Mucosa of descending colon (tissue), 3 donors: ENCODE results near the gene COPS6. TPM values are rescaled to one million over a fixed set of nuclear protein-coding genes. Genes with fewer than 3 reads are reported as not detected.

Experiments
- ATAC-seq: fragments of 200-7000 bp; cut with Tn5 transposase; one replicate; pipeline ENCODE4 v1.9.1; 2020; ENCODE audit warnings: mild to moderate bottlenecking, moderate library complexity
- DNase-seq, 3 donors: peaks; one replicate each; pipeline ENCODE4 v3.0.0-alpha.2; 2020
- H3K36me3 ChIP-seq: fragments of 200-600 bp; one replicate; pipeline ENCODE4 v1.8.0; 2021; ENCODE audit warnings: low read depth, mild to moderate bottlenecking
- H3K4me1 ChIP-seq: fragments of 200-600 bp; one replicate; pipeline ENCODE4 v1.8.0; 2021; ENCODE audit warnings: low read depth, mild to moderate bottlenecking
- H3K4me3 ChIP-seq: fragments of 200-600 bp; one replicate; pipeline ENCODE4 v1.8.0; 2021; ENCODE audit warnings: mild to moderate bottlenecking
- H3K9me3 ChIP-seq: fragments of 200-600 bp; one replicate; pipeline ENCODE4 v1.8.0; 2021; ENCODE audit warnings: mild to moderate bottlenecking
- intact Hi-C, 2 donors: fragments of 100-400 bp; cut with DNase I in 1 of 2; cut with micrococcal nuclease in 1 of 2; formaldehyde crosslinking; loops; one replicate each; pipeline versions ENCODE4 v1.11.0 to v1.11.1; 2022; cut with DNase I, micrococcal nuclease
- total RNA-seq, 3 donors: library from RNA; stranded (reverse); fragmentation: NEBNext Ultra II Directional in 2 of 3; extraction: Animal tissue kit (Norgen Biotek cat#: 25700) in 2 of 3; gene quantifications; one replicate each; pipeline versions ENCODE4 v1.2.1 to v1.2.4, GENCODE V29; 2021 to 2023
- TF ChIP-seq, protein P1 (sequence below): fragments of 200-600 bp; IDR thresholded peaks from one replicate; pipeline ENCODE4 v1.8.0; 2022; ENCODE audit warnings: antibody characterized with exemption, mild to moderate bottlenecking
- donor health status: DM: no; HTN: no; CAD: no; lungs with moderate emphysema.
- donor health status: DM: no; HTN: no; CAD: no.
- donor health status: DM: no; HTN: yes; CAD: no.

Gene COPS6
- total RNA-seq, 3 donors from 2014 or later: 61.8 to 98.5 (median 76.1) TPM

DNA sequence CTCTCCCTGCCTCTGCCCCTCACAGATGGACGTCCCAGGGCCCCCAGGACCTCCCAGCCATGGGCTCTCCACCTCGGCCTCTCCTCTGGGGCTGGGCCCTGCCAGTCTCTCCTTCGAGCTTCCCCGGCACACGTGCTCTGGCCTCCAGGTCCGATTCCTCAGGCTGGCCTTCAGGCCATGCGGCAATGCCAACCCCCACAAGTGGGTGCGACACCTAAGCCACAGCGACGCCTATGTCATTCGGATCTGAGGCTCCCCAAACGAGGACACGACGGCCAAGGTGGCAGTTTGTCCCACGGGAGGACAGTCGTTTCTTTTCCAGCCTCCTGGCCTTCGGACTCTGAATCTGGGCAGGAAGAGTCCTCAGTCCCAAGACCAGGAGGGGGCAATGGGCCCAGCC is 17.9 kb downstream of the COPS6 start:
- Histone ChIP-seq H3K36me3 (no peaks in the 10 kb centered on the region), H3K4me1 (peaks cover 3% of the 10 kb centered on the region), H3K9me3 (no peaks in the 10 kb centered on the region), H3K4me3 (no peak overlapping the region)
- DNase-seq (no peak), ATAC-seq (no peak)
- intact Hi-C loops: no loop called here
- TF ChIP-seq, protein P1, sequence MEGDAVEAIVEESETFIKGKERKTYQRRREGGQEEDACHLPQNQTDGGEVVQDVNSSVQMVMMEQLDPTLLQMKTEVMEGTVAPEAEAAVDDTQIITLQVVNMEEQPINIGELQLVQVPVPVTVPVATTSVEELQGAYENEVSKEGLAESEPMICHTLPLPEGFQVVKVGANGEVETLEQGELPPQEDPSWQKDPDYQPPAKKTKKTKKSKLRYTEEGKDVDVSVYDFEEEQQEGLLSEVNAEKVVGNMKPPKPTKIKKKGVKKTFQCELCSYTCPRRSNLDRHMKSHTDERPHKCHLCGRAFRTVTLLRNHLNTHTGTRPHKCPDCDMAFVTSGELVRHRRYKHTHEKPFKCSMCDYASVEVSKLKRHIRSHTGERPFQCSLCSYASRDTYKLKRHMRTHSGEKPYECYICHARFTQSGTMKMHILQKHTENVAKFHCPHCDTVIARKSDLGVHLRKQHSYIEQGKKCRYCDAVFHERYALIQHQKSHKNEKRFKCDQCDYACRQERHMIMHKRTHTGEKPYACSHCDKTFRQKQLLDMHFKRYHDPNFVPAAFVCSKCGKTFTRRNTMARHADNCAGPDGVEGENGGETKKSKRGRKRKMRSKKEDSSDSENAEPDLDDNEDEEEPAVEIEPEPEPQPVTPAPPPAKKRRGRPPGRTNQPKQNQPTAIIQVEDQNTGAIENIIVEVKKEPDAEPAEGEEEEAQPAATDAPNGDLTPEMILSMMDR: no peak

DNA sequence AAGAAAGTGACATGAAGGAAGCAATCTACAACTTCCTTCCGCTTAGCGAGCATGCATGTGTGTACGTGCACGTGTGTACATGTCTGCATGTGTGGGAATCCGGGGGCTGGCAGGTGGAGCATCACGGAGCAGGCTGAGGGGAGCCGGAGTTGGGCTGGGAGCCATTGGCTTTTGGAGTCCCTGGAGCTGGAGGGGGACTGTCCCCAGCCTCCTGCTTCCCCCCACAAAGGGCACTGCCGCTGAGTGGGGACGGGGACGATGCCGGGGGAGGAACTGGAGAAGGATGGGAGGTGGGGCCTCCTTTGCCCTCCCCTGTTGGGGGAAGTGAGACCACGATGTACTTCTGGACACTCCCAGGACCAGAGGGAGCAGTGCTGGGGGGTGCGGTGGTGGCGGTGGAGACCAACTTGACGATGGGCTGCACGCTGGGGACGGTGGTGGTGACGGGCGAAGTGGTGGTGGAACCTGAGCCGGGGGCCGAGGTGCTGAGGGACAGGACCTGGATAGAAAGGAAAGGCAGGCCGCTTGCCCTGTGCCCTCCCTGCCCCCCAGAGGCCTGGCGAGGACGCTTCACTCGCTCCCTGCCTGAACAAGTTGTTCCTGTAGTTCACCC is 18.5 kb downstream of the COPS6 start:
- no peaks in the 10 kb centered on the region for H3K36me3 ChIP-seq
- H3K4me3 ChIP-seq: no peak overlapping the region
- H3K4me1 ChIP-seq: peaks cover 3% of the 10 kb centered on the region
- DNase-seq: no peak
- TF ChIP-seq, protein P1: no peak
- intact Hi-C loops: no loop called here
- H3K9me3 ChIP-seq: no peaks in the 10 kb centered on the region
- no peak for ATAC-seq

DNA sequence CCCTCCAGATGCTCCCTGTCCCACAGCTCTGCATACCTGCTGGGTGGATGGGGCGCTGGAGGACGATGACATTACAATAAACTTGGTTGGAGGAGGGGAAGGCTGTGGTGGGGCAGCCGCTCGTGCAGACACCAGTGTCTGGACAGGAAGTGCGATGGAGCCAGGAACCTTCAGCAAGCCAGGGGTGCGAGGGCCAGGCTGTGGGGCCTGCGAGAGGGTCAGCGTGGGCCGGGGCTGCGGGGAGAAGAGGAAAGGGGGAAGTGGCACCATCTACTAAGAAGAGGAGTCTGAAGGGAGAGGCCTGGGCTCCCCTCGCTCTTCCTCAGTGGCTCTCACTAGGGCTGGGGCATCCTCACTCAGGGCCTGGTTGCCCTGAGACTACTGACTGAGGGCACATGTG is 19.1 kb downstream of the COPS6 start:
- ATAC-seq (no peak), DNase-seq (no peak)
- TF ChIP-seq, protein P1: no peak
- H3K4me1 ChIP-seq: no peaks in the 10 kb centered on the region
- no peaks in the 10 kb centered on the region for H3K9me3 ChIP-seq
- H3K4me3 ChIP-seq: no peak overlapping the region
- no peaks in the 10 kb centered on the region for H3K36me3 ChIP-seq
- intact Hi-C loops: no loop called here

DNA sequence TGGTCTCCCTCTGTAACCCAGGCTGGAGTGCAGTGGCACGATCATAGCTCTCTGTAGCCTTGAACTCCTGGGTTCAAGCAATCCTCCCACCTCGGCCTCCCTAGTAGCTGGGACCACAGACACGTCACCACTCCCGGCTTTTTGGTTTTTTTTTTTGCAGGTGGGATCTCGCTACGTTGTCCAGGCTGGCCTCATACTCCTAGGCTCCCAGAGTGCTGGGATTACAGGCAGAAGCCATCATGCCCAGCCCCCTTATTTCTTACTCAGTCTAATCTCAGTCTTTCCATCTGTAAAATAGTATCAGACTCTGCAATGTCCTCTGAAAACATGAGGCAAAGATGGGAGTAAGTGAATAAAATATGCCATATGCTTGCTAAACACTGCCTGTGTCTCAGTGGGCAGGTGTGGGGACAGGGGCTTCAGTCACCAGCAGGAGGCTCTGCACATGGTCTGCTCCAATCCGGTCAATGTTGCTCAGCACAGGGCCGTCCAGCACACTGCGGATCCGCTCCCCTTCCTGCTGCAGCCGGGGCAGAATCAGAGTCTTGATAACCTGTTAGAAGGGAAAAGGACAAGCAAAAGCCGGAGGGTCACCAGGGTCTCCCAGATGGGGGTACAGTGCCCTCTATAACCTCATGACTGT is 20.9 kb downstream of the COPS6 start:
- intact Hi-C loops: no loop called here
- Histone ChIP-seq H3K4me3 (no peak overlapping the region), H3K4me1 (no peaks in the 10 kb centered on the region), H3K36me3 (no peaks in the 10 kb centered on the region), H3K9me3 (no peaks in the 10 kb centered on the region)
- no peak for DNase-seq
- no peak for ATAC-seq
- TF ChIP-seq, protein P1: no peak

DNA sequence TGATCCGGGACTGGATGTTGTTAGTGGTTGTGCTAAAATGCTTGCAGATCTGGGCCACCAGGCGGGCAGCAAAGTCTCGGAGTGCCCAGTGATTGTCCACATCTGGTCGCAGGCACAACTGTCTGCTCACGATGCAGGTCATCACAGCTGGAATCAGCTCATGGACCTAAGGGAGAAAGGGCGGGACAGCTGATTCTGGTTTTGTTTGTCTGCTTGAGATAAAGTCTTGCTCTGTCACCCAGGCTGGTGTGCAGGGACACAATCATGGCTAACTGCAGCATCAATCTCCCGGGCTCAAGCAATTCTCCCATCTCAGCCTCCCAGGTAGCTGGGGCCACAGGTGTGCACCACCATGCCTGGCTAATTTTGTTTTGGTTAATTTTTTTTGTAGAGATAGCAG is 22.4 kb downstream of the COPS6 start:
- TF ChIP-seq, protein P1: no peak
- intact Hi-C loops: no loop called here
- no peak overlapping the region for H3K4me3 ChIP-seq
- H3K4me1 ChIP-seq: no peaks in the 10 kb centered on the region
- DNase-seq (no peak), ATAC-seq (no peak)
- no peaks in the 10 kb centered on the region for H3K36me3 ChIP-seq
- H3K9me3 ChIP-seq: no peaks in the 10 kb centered on the region
